Gastrocnemius medialis (tissue), 4 donors: ENCODE results near the gene WNT9A. TPM values are rescaled to one million over a fixed set of nuclear protein-coding genes. Genes with fewer than 3 reads are reported as not detected.

Experiments used
- ATAC-seq, 2 donors: fragments of 150-250 bp; one replicate each; pipeline ENCODE4 v1.9.1; 2016
- DNase-seq, 2 donors: peaks; one replicate each; pipeline ENCODE4 v3.0.0-alpha.2; 2019
- H3K27ac ChIP-seq, 4 donors: fragments of 200-600 bp; sonication (generic); 1 replicate in 1 of 4; 2 replicates in 3 of 4; pipeline ENCODE4 v1.5.1; 2016 to 2018; ENCODE audit warnings: mild to moderate bottlenecking in 2 of 4, moderate library complexity in 1 of 4
- H3K27me3 ChIP-seq, 3 donors: fragments of 200-600 bp; sonication (generic) in 2 of 3; 1 replicate in 1 of 3; 2 replicates in 2 of 3; pipeline versions ENCODE4 v1.5.1 to v1.6.0; 2016 to 2019; ENCODE audit warnings: mild to moderate bottlenecking in 1 of 3, moderate library complexity in 1 of 3
- H3K36me3 ChIP-seq, 2 donors: fragments of 200-600 bp; sonication (generic) in 1 of 2; one replicate each; pipeline ENCODE4 v1.5.1; 2017 to 2018
- H3K4me1 ChIP-seq, 2 donors: fragments of 200-600 bp; sonication (generic) in 1 of 2; one replicate each; pipeline ENCODE4 v1.5.1; 2016 to 2017; ENCODE audit warnings: mild to moderate bottlenecking in 2 of 2
- H3K4me3 ChIP-seq, 4 donors: fragments of 200-600 bp; sonication (generic) in 3 of 4; 1 replicate in 1 of 4; 2 replicates in 3 of 4; pipeline ENCODE4 v1.5.1; 2016 to 2019; ENCODE audit warnings: mild to moderate bottlenecking in 2 of 4
- H3K9me3 ChIP-seq, 3 donors: fragments of 200-600 bp; sonication (generic) in 2 of 3; 1 replicate in 1 of 3; 2 replicates in 2 of 3; pipeline ENCODE4 v1.5.1; 2016 to 2019
- CTCF ChIP-seq, 5 experiments: fragments of 450-650 bp in 3 of 5; fragments of 200-600 bp in 2 of 5; sonication (generic) in 2 of 5; IDR thresholded peaks in 4 of 5; conservative IDR thresholded peaks in 1 of 5; 1 replicate in 4 of 5; 2 replicates in 1 of 5; pipeline ENCODE4 v1.5.1; 2016 to 2019; ENCODE audit warnings: antibody characterized with exemption in 5 of 5, mild to moderate bottlenecking in 3 of 5, moderate library complexity in 3 of 5
- POLR2A ChIP-seq, 2 donors: fragments of 450-650 bp; IDR thresholded peaks; one replicate each; pipeline ENCODE4 v1.6.1; 2017; ENCODE audit warnings: antibody characterized with exemption in 2 of 2, mild to moderate bottlenecking in 2 of 2, moderate library complexity in 2 of 2
- in situ Hi-C, 4 donors: fragments of 200-750 bp; cut with MboI; loops; one replicate each; pipeline versions ENCODE4 v1.15.0 to v1.8.0; 2017; ENCODE audit warnings: low sequenced_read_pairs in 4 of 4
- intact Hi-C: fragments of 100-400 bp; cut with DNase I; formaldehyde crosslinking; loops from one replicate; pipeline ENCODE4 v1.15.1; 2023; ENCODE audit warnings: low total_unique reads
- total RNA-seq, 4 donors: library from RNA; depleted of rRNA; stranded (reverse); fragments of >200 nt; gene quantifications; one replicate each; pipeline versions ENCODE4 v1.1.0 to v1.2.3, GENCODE V29; 2016

The WNT9A gene
- total RNA-seq, 4 donors from 2014 or later, result 6.8 to 29.4 (median 15.5) TPM

- Histone ChIP-seq H3K4me3 (no peak overlapping the region), H3K27me3 (no peaks in the 10 kb centered on the region), H3K4me1 (no peaks in the 10 kb centered on the region), H3K27ac (no peak overlapping the region), H3K9me3 (no peaks in the 10 kb centered on the region), H3K36me3 (no peaks in the 10 kb centered on the region)
- no peak for TF ChIP-seq CTCF (IDR thresholded peaks at IDR 0.05 in 4 of 5, conservative IDR thresholded peaks at IDR 0.05 in 1 of 5)
- no peak for ATAC-seq
- in situ Hi-C loops (loop anchor here in 2 of 4 donors (25.0 kb wide), 1 partner anchor 475 kb away; no protein-coding TSS in a partner anchor), intact Hi-C loops (no loop called here)
- DNase-seq, result no peak
Measured at GRCh38 chr1:227961651-227962466, 14.1 kb upstream of the WNT9A start.

GRCh38 chr1:227959325-227959860 lies 11.7 kb upstream of the WNT9A start:
- TF ChIP-seq CTCF (IDR thresholded peaks at IDR 0.05 in 4 of 5, conservative IDR thresholded peaks at IDR 0.05 in 1 of 5) (no peak), POLR2A (IDR thresholded peaks at IDR 0.05) (no peak)
- Histone ChIP-seq H3K36me3 (no peaks in the 10 kb centered on the region), H3K4me1 (no peaks in the 10 kb centered on the region), H3K9me3 (peaks cover 0 to 8% (median 0%) of the 10 kb centered on the region in 3 donors), H3K27me3 (peaks cover 0 to 13% (median 9%) of the 10 kb centered on the region in 3 donors), H3K4me3 (no peak overlapping the region), H3K27ac (no peak overlapping the region)
- DNase-seq (no peak), ATAC-seq (no peak)
- in situ Hi-C loops (loop anchor here (5.0 to 25.0 kb wide), 5 partner anchors 185 to 477 kb away; no protein-coding TSS in a partner anchor), intact Hi-C loops (no loop called here)

GRCh38 chr1:227958617-227959324 lies 11.0 kb upstream of the WNT9A start:
- no peak for ATAC-seq
- no peak overlapping the region for H3K27ac ChIP-seq
- no peak for TF ChIP-seq POLR2A (IDR thresholded peaks at IDR 0.05)
- TF ChIP-seq CTCF (IDR thresholded peaks at IDR 0.05 in 4 of 5, conservative IDR thresholded peaks at IDR 0.05 in 1 of 5), result no peak
- H3K4me1 ChIP-seq, result no peaks in the 10 kb centered on the region
- H3K27me3 ChIP-seq, result peaks cover 0 to 13% (median 9%) of the 10 kb centered on the region in 3 donors
- intact Hi-C loops, result no loop called here
- DNase-seq, result no peak
- H3K4me3 ChIP-seq, result no peak overlapping the region
- H3K9me3 ChIP-seq, result peaks cover 0 to 8% (median 0%) of the 10 kb centered on the region in 3 donors
- H3K36me3 ChIP-seq, result no peaks in the 10 kb centered on the region
- in situ Hi-C loops, result loop anchor here (5.0 to 25.0 kb wide), 5 partner anchors 184 to 476 kb away; no protein-coding TSS in a partner anchor

- H3K4me3 ChIP-seq, result no peak overlapping the region
- no peak for ATAC-seq
- no peak overlapping the region for H3K27ac ChIP-seq
- in situ Hi-C loops (loop anchor here (5.0 to 25.0 kb wide), 5 partner anchors 181 to 474 kb away; no protein-coding TSS in a partner anchor), intact Hi-C loops (loop anchor here (2.0 kb wide), 1 partner anchor 475 kb away; no protein-coding TSS in a partner anchor)
- H3K27me3 ChIP-seq, result peaks cover 0 to 13% (median 9%) of the 10 kb centered on the region in 3 donors
- peaks cover 0 to 8% (median 0%) of the 10 kb centered on the region in 3 donors for H3K9me3 ChIP-seq
- H3K36me3 ChIP-seq, result no peaks in the 10 kb centered on the region
- H3K4me1 ChIP-seq, result no peaks in the 10 kb centered on the region
- DNase-seq, result no peak
- TF ChIP-seq CTCF (IDR thresholded peaks at IDR 0.05 in 4 of 5, conservative IDR thresholded peaks at IDR 0.05 in 1 of 5) (no peak), POLR2A (IDR thresholded peaks at IDR 0.05) (no peak)
Measured at GRCh38 chr1:227955808-227956207, 8.1 kb upstream of the WNT9A start.
